Coronary artery (tissue), 2 donors: Measurements from ENCODE around the gene ACBD6.

Experiments
- DNase-seq: peaks from one replicate; pipeline ENCODE4 v3.0.0-alpha.2; 2017; ENCODE audit warnings: low spot score
- H3K27ac ChIP-seq, 2 donors: fragments of 200-600 bp; sonication (generic); one replicate each; pipeline ENCODE4 v1.5.1; 2016 to 2019
- H3K4me3 ChIP-seq: fragments of 200-600 bp; sonication (generic); 2 replicates; pipeline ENCODE4 v1.5.1; 2016; ENCODE audit warnings: mild to moderate bottlenecking, moderate library complexity
- TF ChIP-seq, protein P1 (sequence below): fragments of 200-600 bp; sonication (generic); IDR thresholded peaks from one replicate; pipeline ENCODE4 v1.5.1; 2019; ENCODE audit warnings: antibody characterized with exemption

Gene ACBD6

DNA sequence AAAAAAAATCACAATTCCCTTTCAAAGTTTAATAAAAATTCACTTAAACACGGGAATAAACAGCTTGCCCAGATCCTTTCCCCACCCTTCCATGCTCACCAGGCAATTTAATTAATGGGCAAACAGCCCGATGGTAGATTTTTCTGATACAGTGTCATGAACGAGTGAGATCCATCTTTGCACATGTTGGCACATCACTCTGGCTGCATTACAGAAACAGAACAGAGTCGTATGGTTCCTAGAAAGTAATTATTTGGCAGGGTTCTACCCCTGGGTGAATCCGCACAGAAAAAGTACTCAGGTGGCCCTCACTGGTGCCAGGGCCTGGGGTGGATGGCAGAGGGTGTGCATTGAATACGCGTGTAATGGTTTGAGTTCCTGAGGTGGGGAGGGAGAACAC, 31.8 kb upstream of the ACBD6 start:
- no peak for DNase-seq
- Histone ChIP-seq H3K4me3 (no peak overlapping the region), H3K27ac (no peak overlapping the region)
- TF ChIP-seq, protein P1, sequence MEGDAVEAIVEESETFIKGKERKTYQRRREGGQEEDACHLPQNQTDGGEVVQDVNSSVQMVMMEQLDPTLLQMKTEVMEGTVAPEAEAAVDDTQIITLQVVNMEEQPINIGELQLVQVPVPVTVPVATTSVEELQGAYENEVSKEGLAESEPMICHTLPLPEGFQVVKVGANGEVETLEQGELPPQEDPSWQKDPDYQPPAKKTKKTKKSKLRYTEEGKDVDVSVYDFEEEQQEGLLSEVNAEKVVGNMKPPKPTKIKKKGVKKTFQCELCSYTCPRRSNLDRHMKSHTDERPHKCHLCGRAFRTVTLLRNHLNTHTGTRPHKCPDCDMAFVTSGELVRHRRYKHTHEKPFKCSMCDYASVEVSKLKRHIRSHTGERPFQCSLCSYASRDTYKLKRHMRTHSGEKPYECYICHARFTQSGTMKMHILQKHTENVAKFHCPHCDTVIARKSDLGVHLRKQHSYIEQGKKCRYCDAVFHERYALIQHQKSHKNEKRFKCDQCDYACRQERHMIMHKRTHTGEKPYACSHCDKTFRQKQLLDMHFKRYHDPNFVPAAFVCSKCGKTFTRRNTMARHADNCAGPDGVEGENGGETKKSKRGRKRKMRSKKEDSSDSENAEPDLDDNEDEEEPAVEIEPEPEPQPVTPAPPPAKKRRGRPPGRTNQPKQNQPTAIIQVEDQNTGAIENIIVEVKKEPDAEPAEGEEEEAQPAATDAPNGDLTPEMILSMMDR: no peak

- Histone ChIP-seq H3K27ac (no peak overlapping the region), H3K4me3 (no peak overlapping the region)
- no peak for DNase-seq
- TF ChIP-seq, protein P1: peak; percentile 71
Measured at GRCh38 chr1:180533266-180533987, 31.1 kb upstream of the ACBD6 start.

DNA sequence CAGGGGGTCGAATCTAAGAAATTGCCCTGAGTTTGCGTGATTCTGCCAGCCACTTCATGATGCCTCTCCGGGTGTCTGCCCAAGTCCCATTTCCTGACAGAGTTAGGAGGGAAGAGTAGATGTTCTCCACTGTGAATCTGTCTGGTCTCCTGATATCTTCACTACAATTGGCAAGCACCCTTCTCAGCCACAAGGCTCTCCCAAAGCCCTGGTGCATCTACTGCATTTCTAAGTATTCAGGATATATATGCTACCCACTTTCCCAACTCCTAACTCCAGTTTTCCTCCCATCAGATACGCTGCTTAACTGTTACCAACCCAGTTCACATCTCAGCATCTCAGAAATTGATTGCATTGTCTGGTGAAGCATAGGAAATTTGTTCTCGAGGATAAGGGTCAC, 30.5 kb upstream of the ACBD6 start:
- no peak overlapping the region for H3K27ac ChIP-seq
- no peak overlapping the region for H3K4me3 ChIP-seq
- TF ChIP-seq, protein P1: no peak
- DNase-seq: no peak

GRCh38 chr1:180530501-180530900, 28.1 kb upstream of the ACBD6 start:
- TF ChIP-seq, protein P1: no peak
- DNase-seq: no peak
- peak overlapping the region in 1 of 2 donors; percentile 31 for H3K27ac ChIP-seq
- no peak overlapping the region for H3K4me3 ChIP-seq

DNA sequence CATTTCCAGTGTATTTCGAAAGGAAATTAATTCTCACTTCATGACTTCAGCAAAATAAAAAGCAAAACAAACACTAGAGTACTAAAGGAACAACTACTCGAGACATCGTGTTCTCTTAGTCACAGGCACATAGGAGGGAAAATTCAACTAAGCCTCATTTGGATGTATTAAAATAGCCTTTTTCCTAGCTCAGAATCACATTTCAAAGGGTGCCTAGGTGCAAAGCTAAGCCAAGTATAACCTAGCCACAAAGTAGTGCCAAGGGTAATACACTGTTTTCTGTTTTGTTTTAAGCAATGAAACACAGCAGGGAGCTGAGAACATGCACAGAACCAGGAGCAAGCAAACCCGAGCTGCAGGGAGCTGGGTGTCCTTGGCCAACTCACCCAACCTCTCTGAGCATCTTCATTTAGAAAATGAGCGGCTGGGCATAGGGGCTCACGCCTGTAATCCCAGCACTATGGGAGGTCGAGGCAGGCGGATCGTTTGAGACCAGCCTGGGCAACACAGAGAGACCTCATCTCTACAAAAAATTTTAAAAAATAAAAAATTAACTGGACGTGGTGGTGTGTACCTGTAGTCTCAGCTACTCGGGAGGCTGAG, 26.6 kb upstream of the ACBD6 start:
- Histone ChIP-seq H3K27ac (no peak overlapping the region), H3K4me3 (no peak overlapping the region)
- no peak for DNase-seq
- TF ChIP-seq, protein P1: no peak

DNA sequence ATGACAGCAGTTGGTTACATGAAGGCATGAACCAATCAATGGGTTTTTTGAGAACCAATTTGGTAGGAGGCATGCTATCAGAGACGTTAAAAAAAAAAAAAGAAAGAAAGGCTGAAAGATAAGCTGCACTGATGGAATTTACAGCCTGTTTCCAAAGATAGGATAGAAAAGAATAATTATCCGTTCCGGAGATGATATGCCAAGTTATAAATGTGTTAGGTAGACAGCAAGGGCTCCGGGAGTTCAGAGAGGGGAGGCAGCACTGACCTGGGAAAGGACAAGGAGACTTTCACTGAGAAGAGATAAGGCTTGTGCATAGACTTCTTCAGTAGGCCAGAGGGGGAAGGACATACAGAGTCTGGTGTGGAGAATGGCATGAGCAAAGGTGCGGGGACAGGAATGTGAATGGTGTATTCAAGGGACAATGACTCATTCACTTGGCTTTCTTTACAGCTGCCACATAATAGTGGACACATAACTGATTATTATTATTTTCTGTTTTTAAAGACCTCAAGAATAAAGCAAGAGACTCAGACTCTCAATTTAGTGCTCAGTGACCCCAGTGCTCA, 24.8 kb upstream of the ACBD6 start:
- TF ChIP-seq, protein P1: no peak
- Histone ChIP-seq H3K4me3 (no peak overlapping the region), H3K27ac (no peak overlapping the region)
- DNase-seq: no peak

DNA sequence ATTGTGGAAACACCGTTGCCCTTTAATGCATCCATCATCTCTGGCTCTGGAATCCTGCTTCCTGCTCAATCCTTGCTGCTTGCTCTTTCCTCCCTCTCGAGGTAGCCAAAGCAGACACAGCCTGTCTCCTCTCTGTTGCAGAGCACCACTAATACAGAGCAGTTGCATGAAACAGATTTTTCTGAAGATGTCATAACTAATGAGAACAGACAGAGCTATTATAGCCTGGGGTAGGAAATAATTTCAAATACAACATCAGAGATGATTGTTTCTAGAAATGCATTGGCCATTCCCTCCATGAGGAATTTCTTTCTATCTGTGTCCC, 23.3 kb upstream of the ACBD6 start:
- TF ChIP-seq, protein P1: no peak
- DNase-seq: no peak
- no peak overlapping the region for H3K4me3 ChIP-seq
- no peak overlapping the region for H3K27ac ChIP-seq
